ENCODE data around the gene KDM4C.

Gene KDM4C

GRCh38 chr9:7108936-7109335 is 351.2 kb downstream of the KDM4C start:
- DNase-seq = no peak

- no peak for DNase-seq
These were observed 353.6 kb downstream of the KDM4C start for GRCh38 chr9:7111413-7111812.

GRCh38 chr9:7115606-7116005 is 357.8 kb downstream of the KDM4C start:
- DNase-seq = no peak

GRCh38 chr9:7117676-7118561 is 360.1 kb downstream of the KDM4C start:
- no peak for DNase-seq

GRCh38 chr9:7118633-7119032 is 360.9 kb downstream of the KDM4C start:
- no peak for DNase-seq

GRCh38 chr9:7119612-7120011 is 361.8 kb downstream of the KDM4C start:
- no peak for DNase-seq

GRCh38 chr9:7121055-7121454 is 363.3 kb downstream of the KDM4C start:
- DNase-seq = peak; percentile 5

GRCh38 chr9:7121664-7122063 is 363.9 kb downstream of the KDM4C start:
- DNase-seq = no peak

GRCh38 chr9:7123743-7124142 is 366.0 kb downstream of the KDM4C start:
- DNase-seq = no peak

GRCh38 chr9:7125231-7125630 is 367.5 kb downstream of the KDM4C start:
- no peak for DNase-seq

- no peak for DNase-seq
These were observed 371.6 kb downstream of the KDM4C start for GRCh38 chr9:7129391-7129790.

GRCh38 chr9:7130266-7130820 is 372.6 kb downstream of the KDM4C start:
- DNase-seq = no peak

GRCh38 chr9:7132605-7133004 is 374.8 kb downstream of the KDM4C start:
- no peak for DNase-seq

GRCh38 chr9:7135735-7136134 is 378.0 kb downstream of the KDM4C start:
- no peak for DNase-seq

GRCh38 chr9:7137040-7137439 is 379.3 kb downstream of the KDM4C start:
- DNase-seq = no peak

- DNase-seq = no peak
These were observed 379.8 kb downstream of the KDM4C start for GRCh38 chr9:7137571-7137970.

GRCh38 chr9:7139886-7140285 is 382.1 kb downstream of the KDM4C start:
- DNase-seq = no peak

GRCh38 chr9:7140401-7140800 is 382.6 kb downstream of the KDM4C start:
- DNase-seq = no peak

- DNase-seq = no peak
These were observed 385.9 kb downstream of the KDM4C start for GRCh38 chr9:7143645-7144200.

GRCh38 chr9:7144265-7145046 is 386.7 kb downstream of the KDM4C start:
- no peak for DNase-seq

GRCh38 chr9:7145361-7146069 is 387.7 kb downstream of the KDM4C start:
- no peak for DNase-seq

GRCh38 chr9:7146582-7146981 is 388.8 kb downstream of the KDM4C start:
- DNase-seq = no peak
